MCF 10A (cell line): Measurements from ENCODE around the gene MBD1. TPM values are rescaled to one million over a fixed set of nuclear protein-coding genes. Genes with fewer than 3 reads are reported as not detected.
"Not testable (repeated sequence)": the region's sequence is repeated elsewhere in the genome, so short reads cannot be mapped to it uniquely, and the experiment has no call there.

Experiments used
- BruUV-seq: library from RNA; stranded (reverse); fragments of 400-500 nt; replicated peaks from 2 replicates; lab custom pipeline; 2021; lab: Mats Ljungman, UMichigan
- CTCF ChIA-PET: fragments of 300-600 bp; sonication (Branson Sonifier 250); formaldehyde crosslinking; extraction: SDS; loops from one replicate; lab custom pipeline; 2021; ENCODE audit warnings: antibody characterized with exemption, inconsistent platforms; lab: Yijun Ruan, JAX
- POLR2A ChIA-PET: fragments of 300-600, 350-650 bp; sonication (Branson Sonifier 250); formaldehyde crosslinking; extraction: SDS; loops from one replicate; lab custom pipeline; 2020; ENCODE audit warnings: antibody characterized with exemption, inconsistent platforms; lab: Yijun Ruan, JAX
- DNase-seq: peaks from one replicate; pipeline ENCODE4 v3.0.0-alpha.2; 2018; ENCODE audit not compliant: unreplicated experiment
- H3K27ac Mint-ChIP-seq: one replicate; pipeline ENCODE4 v1.8.0; 2022; ENCODE audit warnings: mild to moderate bottlenecking, low read depth, mixed read lengths; ENCODE audit not compliant: unreplicated experiment
- H3K27me3 Mint-ChIP-seq: one replicate; pipeline ENCODE4 v1.8.0; 2022; ENCODE audit warnings: mixed read lengths; ENCODE audit not compliant: insufficient read depth, unreplicated experiment
- H3K36me3 Mint-ChIP-seq: one replicate; pipeline ENCODE4 v1.8.0; 2022; ENCODE audit warnings: mild to moderate bottlenecking, moderate library complexity, mixed read lengths; ENCODE audit not compliant: insufficient read depth, unreplicated experiment
- H3K4me1 Mint-ChIP-seq: one replicate; pipeline ENCODE4 v1.8.0; 2022; ENCODE audit warnings: mixed read lengths; ENCODE audit not compliant: insufficient read depth, unreplicated experiment
- H3K4me3 Mint-ChIP-seq: one replicate; pipeline ENCODE4 v1.8.0; 2022; ENCODE audit warnings: mild to moderate bottlenecking, moderate library complexity, mixed read lengths; ENCODE audit not compliant: unreplicated experiment
- H3K9me3 Mint-ChIP-seq: one replicate; pipeline ENCODE4 v1.8.0; 2022; ENCODE audit warnings: mixed read lengths; ENCODE audit not compliant: unreplicated experiment
- CTCF ChIP-seq: fragments of 200-600 bp; IDR thresholded peaks from one replicate; pipeline ENCODE4 v1.8.0; 2022; ENCODE audit warnings: antibody characterized with exemption, mild to moderate bottlenecking; ENCODE audit not compliant: unreplicated experiment
- intact Hi-C: fragments of 100-400 bp; cut with micrococcal nuclease; formaldehyde crosslinking; loops from 2 replicates; pipeline ENCODE4 v1.14.1; 2022
- total RNA-seq: library from RNA; stranded (reverse); gene quantifications from 2 replicates; pipeline ENCODE4 v1.2.3, GENCODE V29; 2022

The MBD1 gene
- total RNA-seq, 1 experiment from 2014 or later, result 203 TPM

GRCh38 chr18:50249576-50249975 is 31.7 kb downstream of the MBD1 start:
- H3K27ac Mint-ChIP-seq, result no peak overlapping the region
- TF ChIP-seq CTCF, result no peak
- ChIA-PET POLR2A (no interaction called here), CTCF (interaction anchor here (0.6 kb wide), 1 partner anchor 414 kb away, joined by 3 read pairs; no protein-coding TSS in a partner anchor)
- H3K27me3 Mint-ChIP-seq, result no peaks in the 10 kb centered on the region
- H3K4me3 Mint-ChIP-seq, result no peak overlapping the region
- DNase-seq, result no peak
- intact Hi-C loops, result no loop called here
- no TSS peak for BruUV-seq
- H3K4me1 Mint-ChIP-seq, result no peaks in the 10 kb centered on the region
- H3K36me3 Mint-ChIP-seq, result peaks cover 10% of the 10 kb centered on the region
- no peaks in the 10 kb centered on the region for H3K9me3 Mint-ChIP-seq

- intact Hi-C loops, result no loop called here
- DNase-seq, result no peak
- no peak for TF ChIP-seq CTCF
- ChIA-PET POLR2A (interaction anchor here (1.0 kb wide), 1 partner anchor 17 kb away, joined by 4 read pairs; no protein-coding TSS in a partner anchor), CTCF (interaction anchor here (1.1 kb wide), 1 partner anchor 43 kb away, joined by 4 read pairs; no protein-coding TSS in a partner anchor)
- H3K9me3 Mint-ChIP-seq, result peaks cover 7% of the 10 kb centered on the region
- H3K4me3 Mint-ChIP-seq, result no peak overlapping the region
- no peaks in the 10 kb centered on the region for H3K4me1 Mint-ChIP-seq
- H3K36me3 Mint-ChIP-seq, result peaks cover 17% of the 10 kb centered on the region
- H3K27ac Mint-ChIP-seq, result no peak overlapping the region
- no TSS peak for BruUV-seq
- H3K27me3 Mint-ChIP-seq, result no peaks in the 10 kb centered on the region
These were observed 33.8 kb downstream of the MBD1 start for GRCh38 chr18:50247561-50247960.

- H3K27me3 Mint-ChIP-seq, H3K36me3 Mint-ChIP-seq, intact Hi-C loops, H3K4me1 Mint-ChIP-seq, H3K27ac Mint-ChIP-seq, BruUV-seq, H3K9me3 Mint-ChIP-seq, H3K4me3 Mint-ChIP-seq, DNase-seq: not testable (repeated sequence)
- ChIA-PET CTCF (interaction anchor here (1.2 kb wide), 1 partner anchor 23 kb away, joined by 4 read pairs; no protein-coding TSS in a partner anchor), POLR2A (interaction anchor here (1.3 kb wide), 1 partner anchor 19 kb away, joined by 3 read pairs; no protein-coding TSS in a partner anchor)
These were observed 39.6 kb downstream of the MBD1 start for GRCh38 chr18:50241768-50242167.

GRCh38 chr18:50240080-50240563 is 41.2 kb downstream of the MBD1 start:
- BruUV-seq, result no TSS peak

More at GRCh38 chr18:50240080-50240563, 41.2 kb downstream of the MBD1 start:
- Mint-ChIP-seq H3K36me3 (peaks cover 9% of the 10 kb centered on the region), H3K27me3 (no peaks in the 10 kb centered on the region), H3K27ac (peak overlapping the region; percentile 66), H3K4me1 (peaks cover 8% of the 10 kb centered on the region), H3K9me3 (peaks cover 10% of the 10 kb centered on the region), H3K4me3 (no peak overlapping the region)
- ChIA-PET POLR2A (interaction anchor here (1.5 kb wide), 1 partner anchor 40 kb away, joined by 5 read pairs; no protein-coding TSS in a partner anchor), CTCF (interaction anchor here (0.5 to 1.7 kb wide), 2 partner anchors 117 to 126 kb away, joined by 4 to 5 read pairs; no protein-coding TSS in a partner anchor)
- intact Hi-C loops, result no loop called here
- peak; percentile 67 for DNase-seq
- TF ChIP-seq CTCF, result no peak
